Esophagus squamous epithelium (tissue), 4 donors: ENCODE measurements around the gene PPEF2.

Experiments used
- POLR2A ChIP-seq, 4 donors: fragments of 450-650 bp; IDR thresholded peaks; one replicate each; pipeline ENCODE4 v1.6.1; 2017; ENCODE audit warnings: antibody characterized with exemption in 4 of 4, mild to moderate bottlenecking in 4 of 4, moderate library complexity in 3 of 4
- TF ChIP-seq, protein P1 (sequence below), 6 experiments: fragments of 450-650 bp in 4 of 6; fragments of 200-600 bp in 2 of 6; sonication (generic) in 2 of 6; IDR thresholded peaks; one replicate each; pipeline ENCODE4 v1.5.1; 2016 to 2019; ENCODE audit warnings: antibody characterized with exemption in 6 of 6, mild to moderate bottlenecking in 4 of 6, moderate library complexity in 4 of 6

DNA sequence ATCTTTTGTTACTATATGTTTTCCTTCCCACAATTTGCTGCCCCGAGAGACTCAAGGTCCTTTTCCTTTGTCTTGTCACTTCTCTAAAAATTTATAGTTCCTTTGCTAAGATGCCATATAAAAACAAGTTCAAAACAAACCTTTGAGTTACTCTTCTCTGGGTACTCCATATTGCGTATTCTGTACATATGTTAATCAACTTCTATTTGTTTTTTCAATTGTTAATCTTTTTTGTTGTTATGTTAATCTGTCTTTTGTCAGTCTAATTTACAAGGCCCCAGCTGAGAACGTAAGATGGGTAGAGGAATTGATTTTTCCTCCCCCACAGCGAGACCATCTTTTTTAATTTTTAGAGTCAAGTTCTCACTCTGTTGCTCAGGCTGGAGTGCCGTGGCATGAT is 7.2 kb upstream of the PPEF2 start:
- TF ChIP-seq, protein P1, sequence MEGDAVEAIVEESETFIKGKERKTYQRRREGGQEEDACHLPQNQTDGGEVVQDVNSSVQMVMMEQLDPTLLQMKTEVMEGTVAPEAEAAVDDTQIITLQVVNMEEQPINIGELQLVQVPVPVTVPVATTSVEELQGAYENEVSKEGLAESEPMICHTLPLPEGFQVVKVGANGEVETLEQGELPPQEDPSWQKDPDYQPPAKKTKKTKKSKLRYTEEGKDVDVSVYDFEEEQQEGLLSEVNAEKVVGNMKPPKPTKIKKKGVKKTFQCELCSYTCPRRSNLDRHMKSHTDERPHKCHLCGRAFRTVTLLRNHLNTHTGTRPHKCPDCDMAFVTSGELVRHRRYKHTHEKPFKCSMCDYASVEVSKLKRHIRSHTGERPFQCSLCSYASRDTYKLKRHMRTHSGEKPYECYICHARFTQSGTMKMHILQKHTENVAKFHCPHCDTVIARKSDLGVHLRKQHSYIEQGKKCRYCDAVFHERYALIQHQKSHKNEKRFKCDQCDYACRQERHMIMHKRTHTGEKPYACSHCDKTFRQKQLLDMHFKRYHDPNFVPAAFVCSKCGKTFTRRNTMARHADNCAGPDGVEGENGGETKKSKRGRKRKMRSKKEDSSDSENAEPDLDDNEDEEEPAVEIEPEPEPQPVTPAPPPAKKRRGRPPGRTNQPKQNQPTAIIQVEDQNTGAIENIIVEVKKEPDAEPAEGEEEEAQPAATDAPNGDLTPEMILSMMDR (IDR thresholded peaks at IDR 0.05) = no peak
- no peak for TF ChIP-seq POLR2A (IDR thresholded peaks at IDR 0.05)
